HG03469 (cell line): ENCODE data around the gene OXSM.

Source experiments
- ATAC-seq: cut with Tn5 transposase; IDR thresholded peaks from one replicate; pipeline ENCODE4 v1.9.1; 2021; ENCODE audit warnings: mild to moderate bottlenecking, moderate library complexity, moderate number of reproducible peaks; ENCODE audit not compliant: unreplicated experiment

OXSM gene

GRCh38 chr3:25803833-25804232 is 13.9 kb downstream of the OXSM start:
- ATAC-seq = no peak

DNA sequence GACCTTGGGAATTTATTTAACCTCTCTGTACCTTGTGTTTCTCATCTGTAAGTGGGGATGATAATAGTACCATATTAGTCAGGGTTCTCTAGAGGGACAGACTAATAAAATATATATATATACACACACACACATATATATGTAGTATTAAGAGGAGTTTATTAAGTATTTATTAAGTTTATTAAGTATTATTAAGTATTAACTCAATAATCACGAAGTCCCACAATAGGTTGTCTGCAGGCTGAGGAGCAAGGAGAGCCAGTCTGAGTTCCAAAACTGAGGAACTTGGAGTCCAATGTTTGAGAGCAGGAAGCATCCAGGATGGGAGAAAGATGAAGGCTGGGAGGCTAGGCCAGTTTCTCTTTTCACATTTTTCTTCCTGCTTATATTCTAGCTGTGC is 14.8 kb downstream of the OXSM start:
- ATAC-seq = no peak

GRCh38 chr3:25812644-25813043 is 22.8 kb downstream of the OXSM start:
- no peak for ATAC-seq

DNA sequence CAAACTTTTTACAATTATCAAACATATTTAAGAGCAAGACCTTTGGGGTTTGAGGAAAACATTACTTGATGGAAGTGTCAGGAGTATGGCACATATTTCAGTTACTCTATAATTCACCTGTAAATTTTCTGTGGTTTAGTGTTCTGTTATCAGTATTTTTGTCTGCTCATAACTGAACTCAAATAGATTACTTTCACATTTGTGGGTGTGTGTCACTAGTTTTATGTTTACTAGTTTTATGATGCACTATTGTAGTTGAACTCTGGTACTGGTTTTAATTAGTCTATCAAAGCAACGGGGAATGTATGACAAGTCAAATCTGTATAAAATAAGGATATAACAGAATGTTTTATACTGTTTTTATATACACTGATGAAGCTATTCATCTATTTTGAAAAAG is 27.2 kb downstream of the OXSM start:
- ATAC-seq = peak; percentile 68

- no peak for ATAC-seq
Observed at GRCh38 chr3:25817638-25818037, 27.7 kb downstream of the OXSM start.

DNA sequence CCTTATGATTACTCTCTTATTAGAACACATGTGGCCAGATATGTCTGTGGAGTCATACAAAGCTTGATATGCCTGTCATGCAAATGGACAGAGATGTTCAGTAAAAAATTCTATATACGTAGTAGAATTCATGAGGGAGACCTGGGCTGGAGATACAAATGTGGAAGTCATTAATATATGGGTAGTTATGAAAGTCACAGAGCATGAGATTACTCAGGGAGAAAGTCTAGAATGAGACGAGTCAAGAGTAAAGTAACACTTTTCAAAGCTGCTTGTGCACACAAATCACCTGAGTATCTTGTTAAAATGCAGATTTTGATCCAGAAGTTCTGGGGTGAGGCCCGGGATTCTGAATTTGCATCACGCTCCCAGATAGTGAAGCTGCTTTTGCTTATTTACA is 28.4 kb downstream of the OXSM start:
- no peak for ATAC-seq

GRCh38 chr3:25820366-25820765 is 30.5 kb downstream of the OXSM start:
- no peak for ATAC-seq

DNA sequence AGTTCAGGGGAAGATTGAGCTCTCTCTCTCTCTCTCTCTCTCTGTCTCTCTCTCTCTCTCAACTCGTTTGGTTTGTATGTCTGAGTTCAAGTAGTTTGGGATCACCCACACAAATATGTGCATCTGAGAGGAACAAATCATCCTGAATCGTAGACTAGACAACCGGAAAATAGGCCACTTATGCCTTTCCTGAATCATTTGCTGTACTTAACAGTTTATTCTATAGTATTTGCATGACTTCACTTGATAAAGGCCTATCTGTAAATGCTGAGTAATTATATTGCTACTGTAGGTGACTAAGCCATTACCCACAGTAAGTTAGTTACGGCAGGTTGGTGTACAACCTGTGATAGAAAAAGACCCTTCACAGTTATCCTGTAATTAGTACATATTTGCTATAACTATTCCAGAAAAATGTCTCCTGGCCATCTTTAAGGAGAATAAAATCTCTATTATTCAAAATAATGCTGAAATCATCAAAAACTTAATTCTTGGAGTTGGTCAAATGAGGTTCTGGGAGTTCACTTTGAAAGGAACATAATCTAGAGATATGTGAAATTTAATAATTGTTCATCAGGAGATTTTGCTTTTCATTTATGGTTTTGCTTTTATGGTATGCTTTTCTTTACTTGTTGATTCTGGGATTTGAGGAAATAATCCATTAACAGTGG is 31.1 kb downstream of the OXSM start:
- ATAC-seq = no peak

- no peak for ATAC-seq
Observed at GRCh38 chr3:25821746-25822573, 32.1 kb downstream of the OXSM start.

- ATAC-seq = no peak
Observed at GRCh38 chr3:25823314-25823713, 33.4 kb downstream of the OXSM start.

DNA sequence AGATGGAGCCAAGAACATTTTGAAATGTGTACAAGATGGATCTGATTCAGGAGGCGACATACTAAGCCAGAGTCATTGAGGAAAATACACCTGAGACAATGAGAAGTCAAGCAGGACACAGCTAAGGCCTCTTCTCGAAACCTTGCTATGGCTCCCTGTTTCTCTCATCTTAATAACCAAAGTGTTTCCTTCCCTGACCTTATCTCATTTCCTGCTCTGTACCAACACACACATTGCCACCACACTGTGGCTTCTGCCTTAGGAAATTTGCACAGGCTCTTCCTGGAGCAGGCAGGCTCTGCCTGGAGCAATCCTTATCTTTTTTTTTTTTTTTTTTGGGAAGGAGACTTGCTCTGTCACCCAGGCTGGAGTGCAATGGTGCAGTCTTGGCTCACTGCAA is 36.6 kb downstream of the OXSM start:
- ATAC-seq = no peak

DNA sequence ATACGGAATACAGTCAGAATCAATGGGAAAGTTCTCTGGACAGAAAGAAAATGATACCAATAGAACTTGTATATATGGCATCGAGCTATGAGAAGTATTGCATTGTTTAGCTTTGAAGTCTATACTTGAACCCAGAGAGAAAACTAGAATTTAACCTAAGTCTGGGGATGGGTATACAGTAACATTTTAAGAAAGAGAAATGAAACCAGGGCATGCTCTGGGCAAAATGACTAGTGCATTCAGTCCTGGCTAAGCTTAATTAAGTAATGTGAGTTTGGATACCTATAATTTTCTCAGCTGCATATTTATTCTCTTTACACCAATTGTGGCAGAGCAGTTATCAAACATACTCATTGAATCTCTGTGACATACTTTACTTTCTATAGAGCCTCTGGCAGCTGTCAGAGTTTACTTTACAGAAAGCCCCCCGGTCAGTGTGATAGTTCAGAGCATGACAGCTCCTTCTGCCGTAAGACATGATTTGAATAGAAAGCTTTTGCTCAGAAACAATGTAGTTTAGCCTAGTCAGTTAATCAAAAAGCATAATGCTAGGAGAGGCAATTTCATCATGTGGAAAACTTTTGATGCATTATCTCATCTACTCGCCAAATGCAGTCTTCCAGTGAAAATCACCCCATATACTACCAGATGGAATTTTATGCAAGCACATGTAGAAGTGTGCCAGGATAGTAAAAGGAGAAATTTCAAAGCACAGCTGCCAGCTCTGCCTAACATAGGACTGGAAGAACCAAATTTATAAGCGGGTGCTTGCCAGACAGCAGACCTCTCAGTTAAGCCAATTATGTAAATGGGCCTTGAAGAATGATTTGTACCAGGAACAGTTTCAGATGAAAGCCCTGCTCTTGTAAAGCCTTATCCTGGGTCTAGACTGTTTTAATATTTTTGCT is 40.7 kb downstream of the OXSM start:
- ATAC-seq = no peak

DNA sequence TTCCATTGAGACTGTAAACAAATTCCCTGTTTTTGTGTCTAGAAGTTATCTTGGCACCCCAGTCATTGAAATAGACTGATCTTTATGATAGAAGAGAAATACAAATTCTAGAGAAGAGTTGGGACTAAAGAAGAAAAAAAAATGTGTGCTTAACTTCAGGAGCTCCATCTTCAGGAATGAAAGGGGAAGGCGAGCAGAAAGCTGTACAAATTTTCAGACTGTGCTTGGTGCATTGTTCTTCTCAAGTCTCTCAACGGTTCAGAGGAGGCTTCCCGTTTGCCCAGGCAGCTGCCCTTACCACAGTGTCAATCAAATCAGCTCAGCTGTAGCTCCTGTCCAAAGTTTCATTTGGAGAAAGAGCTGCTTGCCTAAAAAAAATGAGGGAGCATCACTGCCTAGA is 41.7 kb downstream of the OXSM start:
- no peak for ATAC-seq

- ATAC-seq = peak; percentile 65
Observed at GRCh38 chr3:25834346-25834745, 44.5 kb downstream of the OXSM start.

GRCh38 chr3:25836579-25836978 is 46.7 kb downstream of the OXSM start:
- ATAC-seq = no peak

- ATAC-seq = no peak
Observed at GRCh38 chr3:25837038-25837437, 47.1 kb downstream of the OXSM start.

GRCh38 chr3:25840099-25840498 is 50.2 kb downstream of the OXSM start:
- ATAC-seq = no peak

DNA sequence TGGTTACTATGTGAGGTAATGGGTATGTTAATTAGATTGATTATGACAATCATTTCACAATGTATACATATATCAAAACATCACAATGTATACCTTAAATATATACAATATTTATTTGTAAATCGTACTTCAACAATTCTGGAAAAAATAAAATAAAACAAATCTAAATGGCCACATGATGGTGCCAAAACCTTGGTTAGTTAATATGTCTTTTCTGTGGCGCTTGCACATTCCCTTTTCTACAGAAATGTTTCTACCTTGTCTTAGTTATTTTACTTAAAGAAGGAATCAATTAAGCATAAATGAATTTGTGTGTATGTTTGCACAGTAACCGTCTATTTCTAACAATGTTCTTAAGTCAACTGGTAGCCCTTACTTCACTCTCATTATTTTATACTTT is 53.4 kb downstream of the OXSM start:
- ATAC-seq = no peak
